ENCODE data around the gene SEC62.

The SEC62 gene

DNA sequence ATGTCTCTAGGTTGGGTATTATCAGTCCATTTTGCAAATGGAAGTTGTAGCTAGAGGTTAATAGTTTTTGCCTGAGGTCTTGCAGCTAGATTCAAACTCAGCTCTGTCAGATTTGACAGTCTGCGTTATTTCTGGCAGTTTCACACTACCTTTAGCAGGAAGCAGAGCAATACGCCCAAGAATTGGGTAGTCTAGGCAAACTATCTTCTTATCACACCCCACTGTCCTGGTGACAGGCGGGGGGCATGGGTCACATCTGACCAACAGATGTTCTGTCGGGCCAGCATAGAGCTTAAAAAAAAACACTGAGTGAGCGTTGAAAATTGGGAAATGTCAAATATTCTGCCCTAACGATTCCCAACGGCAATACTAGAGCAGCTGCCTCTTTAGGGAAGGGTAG is 76.9 kb downstream of the SEC62 start:
- TF ChIP-seq YY1 (IDR thresholded peaks at IDR 0.05; ENCODE audit: low read depth) (no peak), CEBPB (IDR thresholded peaks at IDR 0.05) (no peak), EP300 (IDR thresholded peaks at IDR 0.05; ENCODE audit: borderline replicate concordance) (no peak), TCF12 (IDR thresholded peaks at IDR 0.05; ENCODE audit: low read depth) (no peak), TAF1 (IDR thresholded peaks at IDR 0.05; ENCODE audit: low read depth) (no peak), ZBTB7A (IDR thresholded peaks at IDR 0.05; ENCODE audit: low read depth) (no peak), FOXM1 (IDR thresholded peaks at IDR 0.05; ENCODE audit: borderline replicate concordance, low read depth) (no peak), NFIC (IDR thresholded peaks at IDR 0.05) (no peak), TEAD4 (IDR thresholded peaks at IDR 0.05) (no peak), RAD21 (IDR thresholded peaks at IDR 0.05; ENCODE audit: low read depth) (no peak), EGR1 (IDR thresholded peaks at IDR 0.05) (no peak), CREB1 (IDR thresholded peaks at IDR 0.05; ENCODE audit: low read depth) (no peak)
- TF ChIP-seq, protein P1, sequence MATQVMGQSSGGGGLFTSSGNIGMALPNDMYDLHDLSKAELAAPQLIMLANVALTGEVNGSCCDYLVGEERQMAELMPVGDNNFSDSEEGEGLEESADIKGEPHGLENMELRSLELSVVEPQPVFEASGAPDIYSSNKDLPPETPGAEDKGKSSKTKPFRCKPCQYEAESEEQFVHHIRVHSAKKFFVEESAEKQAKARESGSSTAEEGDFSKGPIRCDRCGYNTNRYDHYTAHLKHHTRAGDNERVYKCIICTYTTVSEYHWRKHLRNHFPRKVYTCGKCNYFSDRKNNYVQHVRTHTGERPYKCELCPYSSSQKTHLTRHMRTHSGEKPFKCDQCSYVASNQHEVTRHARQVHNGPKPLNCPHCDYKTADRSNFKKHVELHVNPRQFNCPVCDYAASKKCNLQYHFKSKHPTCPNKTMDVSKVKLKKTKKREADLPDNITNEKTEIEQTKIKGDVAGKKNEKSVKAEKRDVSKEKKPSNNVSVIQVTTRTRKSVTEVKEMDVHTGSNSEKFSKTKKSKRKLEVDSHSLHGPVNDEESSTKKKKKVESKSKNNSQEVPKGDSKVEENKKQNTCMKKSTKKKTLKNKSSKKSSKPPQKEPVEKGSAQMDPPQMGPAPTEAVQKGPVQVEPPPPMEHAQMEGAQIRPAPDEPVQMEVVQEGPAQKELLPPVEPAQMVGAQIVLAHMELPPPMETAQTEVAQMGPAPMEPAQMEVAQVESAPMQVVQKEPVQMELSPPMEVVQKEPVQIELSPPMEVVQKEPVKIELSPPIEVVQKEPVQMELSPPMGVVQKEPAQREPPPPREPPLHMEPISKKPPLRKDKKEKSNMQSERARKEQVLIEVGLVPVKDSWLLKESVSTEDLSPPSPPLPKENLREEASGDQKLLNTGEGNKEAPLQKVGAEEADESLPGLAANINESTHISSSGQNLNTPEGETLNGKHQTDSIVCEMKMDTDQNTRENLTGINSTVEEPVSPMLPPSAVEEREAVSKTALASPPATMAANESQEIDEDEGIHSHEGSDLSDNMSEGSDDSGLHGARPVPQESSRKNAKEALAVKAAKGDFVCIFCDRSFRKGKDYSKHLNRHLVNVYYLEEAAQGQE (IDR thresholded peaks at IDR 0.05; ENCODE audit: low read depth) = no peak
- TF ChIP-seq, protein P2, sequence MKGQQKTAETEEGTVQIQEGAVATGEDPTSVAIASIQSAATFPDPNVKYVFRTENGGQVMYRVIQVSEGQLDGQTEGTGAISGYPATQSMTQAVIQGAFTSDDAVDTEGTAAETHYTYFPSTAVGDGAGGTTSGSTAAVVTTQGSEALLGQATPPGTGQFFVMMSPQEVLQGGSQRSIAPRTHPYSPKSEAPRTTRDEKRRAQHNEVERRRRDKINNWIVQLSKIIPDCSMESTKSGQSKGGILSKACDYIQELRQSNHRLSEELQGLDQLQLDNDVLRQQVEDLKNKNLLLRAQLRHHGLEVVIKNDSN (IDR thresholded peaks at IDR 0.05) = no peak
- TF ChIP-seq, protein P3, sequence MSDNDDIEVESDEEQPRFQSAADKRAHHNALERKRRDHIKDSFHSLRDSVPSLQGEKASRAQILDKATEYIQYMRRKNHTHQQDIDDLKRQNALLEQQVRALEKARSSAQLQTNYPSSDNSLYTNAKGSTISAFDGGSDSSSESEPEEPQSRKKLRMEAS (IDR thresholded peaks at IDR 0.05) = no peak

DNA sequence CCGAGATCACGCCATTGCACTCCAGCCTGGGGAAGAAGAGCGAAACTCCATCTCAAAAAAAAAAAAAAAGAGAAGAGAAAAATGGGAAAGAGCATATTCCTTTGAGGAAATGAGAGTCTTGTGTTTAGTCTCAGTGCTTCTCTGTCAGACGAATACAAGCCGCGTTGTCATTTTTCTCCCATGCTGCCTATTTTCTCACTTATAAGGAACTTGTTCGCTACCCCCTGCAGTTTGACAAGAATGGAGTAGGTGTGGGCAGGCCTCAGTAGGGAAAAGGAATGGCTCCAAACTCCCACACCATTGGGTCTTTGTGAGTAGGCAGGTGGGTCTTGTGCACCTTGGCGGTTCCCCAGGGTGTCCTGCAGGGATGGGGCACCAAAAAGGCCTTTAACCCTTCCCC is 77.7 kb downstream of the SEC62 start:
- TF ChIP-seq NFIC (IDR thresholded peaks at IDR 0.05) = no peak
- TF ChIP-seq FOXM1 (IDR thresholded peaks at IDR 0.05; ENCODE audit: borderline replicate concordance, low read depth) = no peak
- no peak for TF ChIP-seq RAD21 (IDR thresholded peaks at IDR 0.05; ENCODE audit: low read depth)
- TF ChIP-seq TEAD4 (IDR thresholded peaks at IDR 0.05) = no peak
- no peak for TF ChIP-seq CREB1 (IDR thresholded peaks at IDR 0.05; ENCODE audit: low read depth)

DNA sequence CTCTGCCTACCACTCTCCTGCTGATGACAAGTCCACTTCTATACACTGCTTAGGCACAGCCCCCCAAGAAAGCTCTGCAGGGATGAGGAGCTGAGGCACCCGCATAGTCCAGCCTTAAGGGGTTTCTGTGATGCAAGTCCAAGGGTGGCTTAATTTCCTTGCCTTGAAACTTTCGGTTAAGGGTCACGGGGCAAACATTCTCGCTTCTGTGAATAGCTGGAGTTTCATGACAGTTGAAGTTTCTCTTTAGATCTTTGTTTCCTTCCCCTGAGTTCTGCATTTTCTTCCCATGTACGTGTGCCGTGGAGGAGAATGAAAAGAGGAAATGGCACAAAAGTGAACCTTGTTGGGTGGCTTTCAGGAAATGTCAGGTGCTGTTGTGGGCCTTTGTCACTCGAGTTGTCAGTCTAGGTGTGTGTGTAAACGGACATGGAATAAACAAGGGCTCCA is 78.2 kb downstream of the SEC62 start:
- TF ChIP-seq TAF1 (IDR thresholded peaks at IDR 0.05; ENCODE audit: low read depth) = no peak
- TF ChIP-seq EP300 (IDR thresholded peaks at IDR 0.05; ENCODE audit: borderline replicate concordance) = no peak
- TF ChIP-seq TEAD4 (IDR thresholded peaks at IDR 0.05) = no peak
- no peak for TF ChIP-seq NFIC (IDR thresholded peaks at IDR 0.05)
- no peak for TF ChIP-seq TCF12 (IDR thresholded peaks at IDR 0.05; ENCODE audit: low read depth)
- TF ChIP-seq, protein P1 (IDR thresholded peaks at IDR 0.05; ENCODE audit: low read depth) = no peak
- TF ChIP-seq, protein P2 (IDR thresholded peaks at IDR 0.05) = no peak
- TF ChIP-seq EGR1 (IDR thresholded peaks at IDR 0.05) = no peak
- no peak for TF ChIP-seq YY1 (IDR thresholded peaks at IDR 0.05; ENCODE audit: low read depth)
- no peak for TF ChIP-seq CEBPB (IDR thresholded peaks at IDR 0.05)
- no peak for TF ChIP-seq CREB1 (IDR thresholded peaks at IDR 0.05; ENCODE audit: low read depth)
- TF ChIP-seq, protein P3 (IDR thresholded peaks at IDR 0.05) = no peak
- TF ChIP-seq RAD21 (IDR thresholded peaks at IDR 0.05; ENCODE audit: low read depth) = no peak

DNA sequence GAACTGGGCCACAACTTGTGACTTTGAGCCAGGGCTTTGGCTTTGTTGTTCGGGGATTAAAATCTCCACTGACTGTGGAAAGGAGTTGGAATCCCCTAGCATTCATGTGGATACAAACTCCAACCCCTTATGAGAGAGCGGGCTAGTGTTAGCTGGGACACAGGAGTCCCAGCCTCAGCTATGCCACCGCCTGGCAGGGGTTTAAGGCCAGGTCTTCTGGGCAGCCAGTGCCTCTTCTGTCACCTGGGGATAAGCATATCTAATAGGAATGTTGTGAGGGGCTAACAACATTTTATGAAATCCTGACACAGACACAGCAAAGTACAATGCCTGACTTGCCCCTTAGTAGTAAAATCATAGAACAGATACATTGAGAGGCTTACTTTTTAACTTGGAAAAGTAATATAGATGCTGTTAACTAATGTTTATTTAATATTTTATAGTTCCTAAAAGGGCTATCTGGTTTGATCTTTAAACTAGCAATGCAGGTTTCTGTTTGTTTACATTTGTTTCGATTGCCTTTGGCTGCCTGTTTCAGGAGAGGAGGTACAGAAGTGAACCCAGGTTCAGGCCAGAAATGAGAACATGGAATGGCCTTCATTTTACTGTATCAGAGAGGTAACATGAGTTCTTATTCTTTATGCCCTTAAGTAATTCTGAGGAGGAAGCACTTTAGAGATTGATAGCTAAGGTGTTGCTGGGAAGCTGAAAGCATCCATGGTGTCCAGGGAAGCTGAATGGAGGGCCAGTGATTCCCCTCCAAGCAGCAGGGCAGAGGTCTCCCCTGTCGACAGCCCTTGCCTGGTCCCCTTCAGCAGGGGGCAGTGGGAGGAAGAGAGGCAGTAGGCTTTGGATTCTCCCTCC is 79.9 kb downstream of the SEC62 start:
- TF ChIP-seq TCF12 (IDR thresholded peaks at IDR 0.05; ENCODE audit: low read depth) (no peak), EGR1 (IDR thresholded peaks at IDR 0.05) (no peak), RAD21 (IDR thresholded peaks at IDR 0.05; ENCODE audit: low read depth) (no peak), TAF1 (IDR thresholded peaks at IDR 0.05; ENCODE audit: low read depth) (no peak), EP300 (IDR thresholded peaks at IDR 0.05; ENCODE audit: borderline replicate concordance) (no peak), YY1 (IDR thresholded peaks at IDR 0.05; ENCODE audit: low read depth) (no peak), TEAD4 (IDR thresholded peaks at IDR 0.05) (no peak), ZBTB7A (IDR thresholded peaks at IDR 0.05; ENCODE audit: low read depth) (no peak), CEBPB (IDR thresholded peaks at IDR 0.05) (no peak), NFIC (IDR thresholded peaks at IDR 0.05) (no peak), FOXM1 (IDR thresholded peaks at IDR 0.05; ENCODE audit: borderline replicate concordance, low read depth) (no peak), CREB1 (IDR thresholded peaks at IDR 0.05; ENCODE audit: low read depth) (no peak)
- TF ChIP-seq, protein P2 (IDR thresholded peaks at IDR 0.05) = no peak
- TF ChIP-seq, protein P3 (IDR thresholded peaks at IDR 0.05) = no peak
- TF ChIP-seq, protein P1 (IDR thresholded peaks at IDR 0.05; ENCODE audit: low read depth) = no peak

Data from Ishikawa (cell line).